Astrocyte of the spinal cord (primary cell): ENCODE measurements around the gene PVALEF.

ENCODE experiments used
- DNase-seq: peaks from one replicate; pipeline ENCODE4 v3.0.0; 2011; ENCODE audit warnings: low read depth, low spot score
- H3K4me3 ChIP-seq: 2 replicates; pipeline ENCODE4 v1.5.1; 2011; ENCODE audit warnings: low read depth, mild to moderate bottlenecking, low read length, moderate library complexity
- in situ Hi-C: cut with HindIII; loops from 2 replicates; pipeline ENCODE4 v1.10.0; 2017; ENCODE audit warnings: low sequenced_read_pairs
- TF ChIP-seq, protein P1 (sequence below): IDR thresholded peaks from 2 replicates; pipeline ENCODE4 v1.5.1; 2012; ENCODE audit warnings: low read depth, mild to moderate bottlenecking, low read length, inconsistent platforms

The PVALEF gene

DNA sequence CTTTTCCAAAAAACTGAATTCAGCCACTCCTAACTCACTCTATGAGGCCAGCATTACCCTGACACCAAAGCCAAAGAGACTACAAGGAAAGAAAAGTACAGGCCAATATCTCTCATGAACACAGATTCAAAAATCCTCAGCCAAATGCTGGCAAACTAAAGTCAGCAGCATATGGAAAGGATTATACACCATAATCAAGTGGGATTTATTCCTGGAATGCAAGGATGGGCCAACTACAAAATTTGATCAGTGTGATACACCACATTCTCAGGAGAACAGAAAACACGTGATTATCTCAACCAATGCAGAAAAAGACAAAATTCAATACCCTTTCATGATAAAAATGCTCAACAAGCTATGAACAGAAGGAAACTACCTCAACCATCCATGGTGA is 8.5 kb downstream of the PVALEF start:
- TF ChIP-seq, protein P1, sequence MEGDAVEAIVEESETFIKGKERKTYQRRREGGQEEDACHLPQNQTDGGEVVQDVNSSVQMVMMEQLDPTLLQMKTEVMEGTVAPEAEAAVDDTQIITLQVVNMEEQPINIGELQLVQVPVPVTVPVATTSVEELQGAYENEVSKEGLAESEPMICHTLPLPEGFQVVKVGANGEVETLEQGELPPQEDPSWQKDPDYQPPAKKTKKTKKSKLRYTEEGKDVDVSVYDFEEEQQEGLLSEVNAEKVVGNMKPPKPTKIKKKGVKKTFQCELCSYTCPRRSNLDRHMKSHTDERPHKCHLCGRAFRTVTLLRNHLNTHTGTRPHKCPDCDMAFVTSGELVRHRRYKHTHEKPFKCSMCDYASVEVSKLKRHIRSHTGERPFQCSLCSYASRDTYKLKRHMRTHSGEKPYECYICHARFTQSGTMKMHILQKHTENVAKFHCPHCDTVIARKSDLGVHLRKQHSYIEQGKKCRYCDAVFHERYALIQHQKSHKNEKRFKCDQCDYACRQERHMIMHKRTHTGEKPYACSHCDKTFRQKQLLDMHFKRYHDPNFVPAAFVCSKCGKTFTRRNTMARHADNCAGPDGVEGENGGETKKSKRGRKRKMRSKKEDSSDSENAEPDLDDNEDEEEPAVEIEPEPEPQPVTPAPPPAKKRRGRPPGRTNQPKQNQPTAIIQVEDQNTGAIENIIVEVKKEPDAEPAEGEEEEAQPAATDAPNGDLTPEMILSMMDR, result no peak
- DNase-seq, result no peak
- H3K4me3 ChIP-seq, result no peak overlapping the region
- in situ Hi-C loops, result no loop called here

DNA sequence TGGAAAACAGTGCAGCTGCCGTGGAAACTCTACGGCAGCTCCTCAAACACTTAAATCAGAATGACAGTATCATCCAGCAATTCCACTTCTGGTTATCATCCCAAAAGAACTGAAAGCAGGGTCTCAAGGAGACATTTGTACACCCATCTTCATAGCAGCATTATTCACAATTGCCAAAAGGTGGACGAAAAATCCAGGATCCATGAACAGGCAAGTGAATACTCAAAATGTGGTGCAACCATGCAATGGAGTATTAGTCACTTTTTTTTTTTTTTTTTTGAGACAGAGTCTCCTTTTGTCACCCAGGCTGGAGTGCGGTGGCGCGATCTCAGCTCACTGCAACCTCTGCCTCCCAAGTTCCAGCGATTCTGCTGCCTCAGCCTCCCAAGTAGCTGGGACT is 11.4 kb downstream of the PVALEF start:
- DNase-seq, result no peak
- no peak overlapping the region for H3K4me3 ChIP-seq
- in situ Hi-C loops, result no loop called here
- TF ChIP-seq, protein P1, result no peak

DNA sequence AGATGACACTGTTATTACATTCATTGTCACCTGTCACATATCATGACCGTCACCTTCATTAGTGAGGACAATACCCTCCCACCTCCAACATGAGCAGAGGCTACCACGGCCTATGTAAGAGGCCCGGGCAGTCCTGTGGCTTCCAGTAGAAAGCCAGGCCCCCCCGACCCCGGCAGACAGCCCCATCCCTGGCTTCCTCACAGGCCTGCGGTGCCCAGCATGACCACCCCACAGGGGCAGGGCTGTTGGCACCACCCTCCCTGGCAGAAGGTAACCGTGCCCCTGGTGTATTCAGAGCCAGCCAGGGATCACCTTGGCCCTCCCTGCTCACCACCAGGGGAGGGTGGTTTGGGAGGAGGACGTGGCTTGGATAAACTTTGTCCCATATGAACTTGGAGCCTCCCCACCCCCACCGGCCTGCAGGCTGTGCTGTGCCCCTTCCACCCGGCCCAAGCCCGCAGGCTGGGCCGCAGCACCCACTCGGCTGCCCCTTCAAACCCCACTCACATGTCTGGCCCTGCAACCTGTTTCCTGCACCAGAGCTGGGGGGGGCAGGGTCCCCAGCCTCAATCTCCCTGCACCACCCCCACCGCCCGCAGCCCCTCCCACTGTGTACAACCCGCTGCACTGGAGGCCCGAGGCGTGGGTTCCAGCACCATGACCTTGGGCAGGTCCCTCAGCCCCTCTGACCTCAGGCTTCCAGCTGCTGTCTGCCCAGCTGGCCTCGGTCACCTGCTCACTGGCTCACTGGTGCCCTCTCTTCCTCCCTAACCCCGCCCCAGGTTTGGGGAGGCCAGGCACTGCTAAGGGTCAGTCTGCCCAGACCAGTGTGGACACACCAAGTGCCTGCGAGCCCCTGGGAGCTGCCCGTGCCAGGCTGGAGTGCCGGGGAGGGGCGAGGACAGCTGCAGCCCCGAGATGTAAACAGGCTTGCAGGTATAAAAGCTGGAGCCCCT is 13.1 kb downstream of the PVALEF start:
- TF ChIP-seq, protein P1, result no peak
- in situ Hi-C loops, result no loop called here
- no peak for DNase-seq
- no peak overlapping the region for H3K4me3 ChIP-seq

DNA sequence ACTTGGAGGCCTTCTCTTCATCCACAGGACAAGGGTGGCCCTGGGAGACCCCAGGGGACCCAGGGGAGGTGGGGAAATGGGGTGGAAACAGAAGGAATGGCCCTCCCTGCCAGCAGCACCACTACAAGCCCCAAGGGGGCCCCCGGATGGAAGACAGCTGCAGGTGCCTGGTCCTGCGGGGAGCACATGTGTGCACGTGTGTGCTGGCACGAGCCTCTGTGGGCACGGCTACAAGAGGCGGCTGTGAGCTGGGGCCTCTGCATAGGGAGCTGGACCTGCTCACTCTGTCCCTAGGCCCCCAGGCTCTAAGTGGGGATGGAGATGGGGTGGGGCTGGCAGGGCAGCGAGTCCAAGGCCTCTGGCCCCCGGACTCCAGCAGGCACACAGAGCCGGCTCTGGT is 13.9 kb downstream of the PVALEF start:
- H3K4me3 ChIP-seq, result no peak overlapping the region
- in situ Hi-C loops, result no loop called here
- DNase-seq, result no peak
- TF ChIP-seq, protein P1, result no peak

DNA sequence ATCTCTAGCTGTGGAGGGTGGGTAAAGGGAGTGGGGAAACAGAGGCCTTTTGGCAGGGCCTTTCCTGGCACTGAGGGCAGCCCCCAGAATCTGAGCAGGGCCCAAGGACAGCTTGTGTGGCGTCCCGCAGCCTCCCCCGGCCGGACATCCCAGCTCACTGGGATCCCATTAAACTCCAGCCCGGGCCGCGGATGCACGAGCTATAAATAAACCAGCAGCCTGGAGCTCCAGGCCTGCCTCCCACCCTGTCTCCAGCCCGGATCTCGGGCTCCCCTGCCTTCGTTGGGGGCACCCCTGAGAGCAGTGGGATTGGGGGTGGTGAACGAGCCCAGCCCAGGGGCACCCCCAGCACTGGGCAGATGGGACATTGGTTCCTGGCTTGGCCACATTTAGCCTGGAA is 14.6 kb downstream of the PVALEF start:
- no peak overlapping the region for H3K4me3 ChIP-seq
- TF ChIP-seq, protein P1, result no peak
- no peak for DNase-seq
- in situ Hi-C loops, result no loop called here

DNA sequence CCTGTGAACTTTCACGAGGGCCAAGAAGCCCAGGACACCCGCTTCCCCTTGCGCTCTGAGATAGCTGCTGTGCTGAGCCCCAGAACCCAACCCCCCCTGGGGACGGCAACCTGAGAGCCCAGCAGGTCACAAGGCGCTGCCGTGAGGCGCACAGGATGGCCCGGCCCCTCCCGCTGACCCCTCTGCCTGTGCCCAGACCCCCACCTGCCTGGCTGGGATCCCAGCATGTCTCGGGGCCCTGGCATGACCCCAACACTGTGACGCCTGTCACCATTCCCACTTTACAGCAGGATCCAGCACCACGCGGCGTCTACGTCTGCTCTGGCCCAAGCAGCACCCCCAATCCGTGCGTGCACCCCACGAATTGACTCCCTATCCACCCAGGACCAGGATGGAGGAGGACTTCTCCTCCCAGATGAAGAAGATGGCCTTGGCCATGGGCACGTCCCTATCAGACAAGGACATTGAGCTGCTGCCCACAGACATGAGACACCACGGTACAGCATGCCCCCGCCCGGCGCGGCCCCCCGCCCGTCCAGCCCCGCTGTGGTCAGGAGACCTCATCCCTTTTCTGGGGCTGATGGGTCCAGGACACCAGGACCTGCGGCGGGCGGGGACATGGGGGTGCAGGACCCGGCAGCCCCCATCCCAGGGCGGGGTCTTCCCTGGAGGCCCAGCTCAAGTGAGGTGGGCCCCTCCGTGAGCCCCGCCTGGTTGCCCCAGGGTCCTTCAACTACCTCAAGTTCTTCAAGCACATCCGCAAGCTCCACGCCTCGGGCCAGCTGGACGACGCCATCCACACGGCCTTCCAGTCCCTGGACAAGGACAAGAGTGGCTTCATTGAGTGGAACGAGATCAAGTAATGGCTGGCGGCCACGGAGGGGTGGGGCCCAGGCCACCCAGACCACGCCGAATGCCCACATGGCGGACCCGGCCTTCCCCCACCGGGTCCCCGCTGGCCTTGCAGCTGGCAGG is 15.8 kb downstream of the PVALEF start:
- DNase-seq, result no peak
- in situ Hi-C loops, result no loop called here
- TF ChIP-seq, protein P1, result no peak
- H3K4me3 ChIP-seq, result no peak overlapping the region
